MCF 10A (cell line): ENCODE measurements around the gene AKAP12. TPM values are rescaled to one million over a fixed set of nuclear protein-coding genes. Genes with fewer than 3 reads are reported as not detected.

Experiments
- BruUV-seq: library from RNA; stranded (reverse); fragments of 400-500 nt; replicated peaks from 2 replicates; lab custom pipeline; 2021; lab: Mats Ljungman, UMichigan
- CTCF ChIA-PET: fragments of 300-600 bp; sonication (Branson Sonifier 250); formaldehyde crosslinking; extraction: SDS; loops from one replicate; lab custom pipeline; 2021; ENCODE audit warnings: antibody characterized with exemption, inconsistent platforms; lab: Yijun Ruan, JAX
- POLR2A ChIA-PET: fragments of 300-600, 350-650 bp; sonication (Branson Sonifier 250); formaldehyde crosslinking; extraction: SDS; loops from one replicate; lab custom pipeline; 2020; ENCODE audit warnings: antibody characterized with exemption, inconsistent platforms; lab: Yijun Ruan, JAX
- DNase-seq: peaks from one replicate; pipeline ENCODE4 v3.0.0-alpha.2; 2018; ENCODE audit not compliant: unreplicated experiment
- H3K27ac Mint-ChIP-seq: one replicate; pipeline ENCODE4 v1.8.0; 2022; ENCODE audit warnings: mild to moderate bottlenecking, low read depth, mixed read lengths; ENCODE audit not compliant: unreplicated experiment
- H3K27me3 Mint-ChIP-seq: one replicate; pipeline ENCODE4 v1.8.0; 2022; ENCODE audit warnings: mixed read lengths; ENCODE audit not compliant: insufficient read depth, unreplicated experiment
- H3K36me3 Mint-ChIP-seq: one replicate; pipeline ENCODE4 v1.8.0; 2022; ENCODE audit warnings: mild to moderate bottlenecking, moderate library complexity, mixed read lengths; ENCODE audit not compliant: insufficient read depth, unreplicated experiment
- H3K4me1 Mint-ChIP-seq: one replicate; pipeline ENCODE4 v1.8.0; 2022; ENCODE audit warnings: mixed read lengths; ENCODE audit not compliant: insufficient read depth, unreplicated experiment
- H3K4me3 Mint-ChIP-seq: one replicate; pipeline ENCODE4 v1.8.0; 2022; ENCODE audit warnings: mild to moderate bottlenecking, moderate library complexity, mixed read lengths; ENCODE audit not compliant: unreplicated experiment
- H3K9me3 Mint-ChIP-seq: one replicate; pipeline ENCODE4 v1.8.0; 2022; ENCODE audit warnings: mixed read lengths; ENCODE audit not compliant: unreplicated experiment
- CTCF ChIP-seq: fragments of 200-600 bp; IDR thresholded peaks from one replicate; pipeline ENCODE4 v1.8.0; 2022; ENCODE audit warnings: antibody characterized with exemption, mild to moderate bottlenecking; ENCODE audit not compliant: unreplicated experiment
- intact Hi-C: fragments of 100-400 bp; cut with micrococcal nuclease; formaldehyde crosslinking; loops from 2 replicates; pipeline ENCODE4 v1.14.1; 2022
- total RNA-seq: library from RNA; stranded (reverse); gene quantifications from 2 replicates; pipeline ENCODE4 v1.2.3, GENCODE V29; 2022

Gene AKAP12
- total RNA-seq, 1 experiment from 2014 or later: 0.63 TPM

- Mint-ChIP-seq H3K9me3 (no peaks in the 10 kb centered on the region), H3K4me3 (no peak overlapping the region), H3K36me3 (peaks cover 23% of the 10 kb centered on the region), H3K4me1 (peaks cover 10% of the 10 kb centered on the region), H3K27me3 (no peaks in the 10 kb centered on the region), H3K27ac (no peak overlapping the region)
- TF ChIP-seq CTCF: no peak
- intact Hi-C loops: no loop called here
- BruUV-seq: no TSS peak
- CTCF ChIA-PET: no interaction called here
- DNase-seq: no peak
- POLR2A ChIA-PET: interaction anchor here (0.6 to 2.3 kb wide), 4 partner anchors 15 to 32 kb away, joined by 3 to 10 read pairs (median 4); no protein-coding TSS in a partner anchor
Observed at GRCh38 chr6:151358475-151358874, 118.7 kb downstream of the AKAP12 start.

- no peak overlapping the region for H3K27ac Mint-ChIP-seq
- ChIA-PET CTCF (no interaction called here), POLR2A (no interaction called here)
- intact Hi-C loops: no loop called here
- no peaks in the 10 kb centered on the region for H3K27me3 Mint-ChIP-seq
- peaks cover 10% of the 10 kb centered on the region for H3K4me1 Mint-ChIP-seq
- TF ChIP-seq CTCF: no peak
- BruUV-seq: no TSS peak
- no peak for DNase-seq
- H3K9me3 Mint-ChIP-seq: no peaks in the 10 kb centered on the region
- H3K36me3 Mint-ChIP-seq: peaks cover 33% of the 10 kb centered on the region
- no peak overlapping the region for H3K4me3 Mint-ChIP-seq
Observed at GRCh38 chr6:151359486-151359885, 119.7 kb downstream of the AKAP12 start.

GRCh38 chr6:151365233-151365632 lies 125.5 kb downstream of the AKAP12 start:
- BruUV-seq: TSS peak; percentile 46
- no peak for TF ChIP-seq CTCF
- Mint-ChIP-seq H3K27me3 (no peaks in the 10 kb centered on the region), H3K4me1 (no peaks in the 10 kb centered on the region), H3K9me3 (no peaks in the 10 kb centered on the region), H3K27ac (no peak overlapping the region), H3K4me3 (no peak overlapping the region), H3K36me3 (peaks cover 66% of the 10 kb centered on the region)
- no peak for DNase-seq
- CTCF ChIA-PET: no interaction called here
- POLR2A ChIA-PET: interaction anchor here (0.6 kb wide), 1 partner anchor 123 kb away, joined by 3 read pairs; no protein-coding TSS in a partner anchor
- intact Hi-C loops: no loop called here

GRCh38 chr6:151370509-151371078 lies 130.8 kb downstream of the AKAP12 start:
- CTCF ChIA-PET: interaction anchor here (0.8 to 1.5 kb wide), 2 partner anchors 14 to 479 kb away, joined by 3 to 5 read pairs; no protein-coding TSS in a partner anchor
- BruUV-seq: no TSS peak

More at GRCh38 chr6:151370509-151371078, 130.8 kb downstream of the AKAP12 start:
- no peak for DNase-seq
- intact Hi-C loops: no loop called here
- POLR2A ChIA-PET: no interaction called here
- no peaks in the 10 kb centered on the region for H3K9me3 Mint-ChIP-seq
- H3K27ac Mint-ChIP-seq: no peak overlapping the region
- H3K4me3 Mint-ChIP-seq: no peak overlapping the region
- peaks cover 33% of the 10 kb centered on the region for H3K36me3 Mint-ChIP-seq
- peaks cover under 1% of the 10 kb centered on the region for H3K4me1 Mint-ChIP-seq
- H3K27me3 Mint-ChIP-seq: no peaks in the 10 kb centered on the region
- TF ChIP-seq CTCF: no peak
